ENCODE results near the gene GCN1. TPM values are rescaled to one million over a fixed set of nuclear protein-coding genes. Genes with fewer than 3 reads are reported as not detected.
"Not testable (repeated sequence)": the region's sequence is repeated elsewhere in the genome, so short reads cannot be mapped to it uniquely, and the experiment has no call there.

Gene GCN1
- total and polyA plus RNA-seq, 2 experiments from 2014 or later = 27.0 to 76.0 TPM

DNA sequence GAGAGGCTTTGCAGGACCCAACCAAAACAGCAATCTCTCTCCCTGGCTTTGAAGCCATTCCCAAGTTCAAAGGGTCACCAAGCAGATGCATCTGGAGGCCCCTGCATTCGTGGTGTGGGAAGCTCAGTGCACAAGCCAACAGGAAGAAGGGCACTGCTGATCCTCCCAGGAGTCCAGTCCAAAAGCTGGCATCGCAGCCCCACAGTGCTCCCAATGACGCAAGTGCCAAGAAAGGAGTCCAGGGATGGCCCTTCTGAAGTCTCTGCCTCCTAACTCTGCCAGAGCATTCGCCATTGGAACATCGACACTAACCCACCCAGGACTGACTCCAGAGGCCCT lies 45.9 kb upstream of the GCN1 start:
- Histone ChIP-seq H3K27me3 (no peaks in the 10 kb centered on the region), H3K36me3 (no peaks in the 10 kb centered on the region), H3K4me3 (no peak overlapping the region), H3K4me1 (ENCODE audit: low read depth) (peaks cover 45% of the 10 kb centered on the region), H3K9me3 (ENCODE audit: low read depth) (no peaks in the 10 kb centered on the region), H3K27ac (peak overlapping the region; percentile 5)
- no peak for DNase-seq (ENCODE audit: low read depth in 1 of 2, low spot score in 1 of 2)
- TF ChIP-seq, protein P1, sequence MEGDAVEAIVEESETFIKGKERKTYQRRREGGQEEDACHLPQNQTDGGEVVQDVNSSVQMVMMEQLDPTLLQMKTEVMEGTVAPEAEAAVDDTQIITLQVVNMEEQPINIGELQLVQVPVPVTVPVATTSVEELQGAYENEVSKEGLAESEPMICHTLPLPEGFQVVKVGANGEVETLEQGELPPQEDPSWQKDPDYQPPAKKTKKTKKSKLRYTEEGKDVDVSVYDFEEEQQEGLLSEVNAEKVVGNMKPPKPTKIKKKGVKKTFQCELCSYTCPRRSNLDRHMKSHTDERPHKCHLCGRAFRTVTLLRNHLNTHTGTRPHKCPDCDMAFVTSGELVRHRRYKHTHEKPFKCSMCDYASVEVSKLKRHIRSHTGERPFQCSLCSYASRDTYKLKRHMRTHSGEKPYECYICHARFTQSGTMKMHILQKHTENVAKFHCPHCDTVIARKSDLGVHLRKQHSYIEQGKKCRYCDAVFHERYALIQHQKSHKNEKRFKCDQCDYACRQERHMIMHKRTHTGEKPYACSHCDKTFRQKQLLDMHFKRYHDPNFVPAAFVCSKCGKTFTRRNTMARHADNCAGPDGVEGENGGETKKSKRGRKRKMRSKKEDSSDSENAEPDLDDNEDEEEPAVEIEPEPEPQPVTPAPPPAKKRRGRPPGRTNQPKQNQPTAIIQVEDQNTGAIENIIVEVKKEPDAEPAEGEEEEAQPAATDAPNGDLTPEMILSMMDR (IDR thresholded peaks at IDR 0.05; ENCODE audit: low read depth, low read length) = no peak

DNA sequence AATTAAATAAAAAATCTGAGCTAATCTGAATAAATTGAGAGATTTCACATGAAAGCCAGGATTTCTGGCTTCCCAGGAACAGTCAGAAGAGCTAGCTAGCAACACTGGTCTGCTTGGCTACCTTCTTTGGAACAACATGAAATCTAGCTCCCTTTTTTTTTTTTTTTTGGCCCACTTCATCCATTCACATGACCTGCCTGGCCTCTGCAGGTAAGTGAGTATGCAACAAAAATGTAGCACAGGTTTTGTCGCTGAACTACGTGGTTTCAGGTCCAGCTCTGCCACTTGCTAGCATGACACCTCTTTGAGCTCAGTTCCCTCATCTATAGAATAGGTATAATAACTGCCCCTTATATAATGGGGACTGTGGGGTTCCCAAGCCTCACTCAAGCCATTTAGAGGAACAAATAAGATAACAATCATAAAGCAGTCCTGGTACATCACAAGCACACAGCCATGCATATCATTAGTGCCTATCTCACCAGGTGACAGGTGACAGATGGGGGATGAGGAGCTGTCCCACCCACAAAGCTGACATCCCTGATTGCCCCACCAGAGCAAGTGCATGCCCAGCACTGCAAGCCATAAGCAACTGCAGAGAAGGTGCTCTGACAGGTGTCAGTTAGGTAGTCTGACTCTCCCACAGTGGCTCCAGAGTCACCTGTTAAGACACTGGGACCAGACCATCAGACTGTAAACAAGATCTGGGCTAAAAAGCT lies 45.4 kb upstream of the GCN1 start:
- no peaks in the 10 kb centered on the region for H3K27me3 ChIP-seq
- H3K4me1 ChIP-seq (ENCODE audit: low read depth) = peaks cover 49% of the 10 kb centered on the region
- no peak for DNase-seq (ENCODE audit: low read depth in 1 of 2, low spot score in 1 of 2)
- H3K9me3 ChIP-seq (ENCODE audit: low read depth) = no peaks in the 10 kb centered on the region
- no peak overlapping the region for H3K4me3 ChIP-seq
- H3K27ac ChIP-seq = peak overlapping the region; percentile 5
- TF ChIP-seq, protein P1 (IDR thresholded peaks at IDR 0.05; ENCODE audit: low read depth, low read length) = no peak
- no peaks in the 10 kb centered on the region for H3K36me3 ChIP-seq

DNA sequence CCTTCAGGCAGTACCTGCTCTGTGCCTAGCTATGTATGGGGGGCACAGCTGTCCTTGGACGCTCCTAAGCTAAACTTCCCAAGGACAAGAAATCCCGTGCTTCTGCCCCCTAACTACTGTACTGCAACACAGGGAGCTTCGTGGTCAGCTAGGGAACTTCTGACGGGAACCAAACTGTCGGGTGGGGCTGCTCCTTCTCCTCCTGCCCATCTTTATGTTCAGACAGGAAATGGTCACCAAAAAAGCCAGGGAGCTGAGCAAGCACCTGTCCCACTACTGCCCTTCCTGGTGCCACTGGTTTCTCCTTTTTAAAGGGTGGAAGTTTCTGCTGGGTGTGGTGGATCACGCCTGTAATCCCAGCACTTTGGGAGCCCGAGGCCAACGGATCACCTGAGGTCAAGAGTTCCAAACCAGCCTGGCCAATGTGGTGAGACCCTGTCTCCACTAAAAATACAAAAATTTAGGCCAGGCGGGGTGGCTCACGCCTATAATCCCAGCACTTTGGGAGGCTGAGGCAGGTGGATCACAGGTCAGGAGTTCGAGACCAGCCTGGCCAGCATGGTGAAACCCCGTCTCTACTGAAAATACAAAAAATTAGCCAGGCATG lies 44.4 kb upstream of the GCN1 start:
- H3K27me3 ChIP-seq = no peaks in the 10 kb centered on the region
- no peaks in the 10 kb centered on the region for H3K36me3 ChIP-seq
- DNase-seq (ENCODE audit: low read depth in 1 of 2, low spot score in 1 of 2) = no peak
- no peaks in the 10 kb centered on the region for H3K9me3 ChIP-seq (ENCODE audit: low read depth)
- no peak overlapping the region for H3K4me3 ChIP-seq
- H3K27ac ChIP-seq = no peak overlapping the region
- H3K4me1 ChIP-seq (ENCODE audit: low read depth) = peaks cover 55% of the 10 kb centered on the region
- TF ChIP-seq, protein P1 (IDR thresholded peaks at IDR 0.05; ENCODE audit: low read depth, low read length) = no peak

DNA sequence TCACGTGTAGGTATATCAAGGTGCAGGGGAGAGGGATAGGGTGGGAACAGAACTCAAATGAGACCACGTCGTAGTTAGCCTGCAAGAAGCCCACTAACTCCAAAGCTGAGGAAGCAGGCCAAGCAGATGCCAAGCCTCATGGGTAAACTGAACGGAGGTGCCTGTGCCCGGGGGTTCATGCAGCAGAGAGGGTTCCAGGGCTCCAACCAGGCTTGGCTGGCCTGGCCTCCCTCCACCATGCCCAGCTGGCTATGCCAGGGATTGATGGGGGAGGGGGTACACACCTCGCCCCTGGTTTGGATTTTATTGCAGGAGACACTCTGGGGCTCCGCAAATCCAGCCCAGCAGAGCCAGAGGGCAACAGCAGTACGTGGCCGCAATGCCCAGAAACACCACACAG lies 43.7 kb upstream of the GCN1 start:
- Histone ChIP-seq H3K27ac (no peak overlapping the region), H3K27me3 (no peaks in the 10 kb centered on the region), H3K9me3 (ENCODE audit: low read depth) (no peaks in the 10 kb centered on the region), H3K4me3 (no peak overlapping the region), H3K4me1 (ENCODE audit: low read depth) (peaks cover 62% of the 10 kb centered on the region), H3K36me3 (no peaks in the 10 kb centered on the region)
- TF ChIP-seq, protein P1 (IDR thresholded peaks at IDR 0.05; ENCODE audit: low read depth, low read length) = no peak
- no peak for DNase-seq (ENCODE audit: low read depth in 1 of 2, low spot score in 1 of 2)

DNA sequence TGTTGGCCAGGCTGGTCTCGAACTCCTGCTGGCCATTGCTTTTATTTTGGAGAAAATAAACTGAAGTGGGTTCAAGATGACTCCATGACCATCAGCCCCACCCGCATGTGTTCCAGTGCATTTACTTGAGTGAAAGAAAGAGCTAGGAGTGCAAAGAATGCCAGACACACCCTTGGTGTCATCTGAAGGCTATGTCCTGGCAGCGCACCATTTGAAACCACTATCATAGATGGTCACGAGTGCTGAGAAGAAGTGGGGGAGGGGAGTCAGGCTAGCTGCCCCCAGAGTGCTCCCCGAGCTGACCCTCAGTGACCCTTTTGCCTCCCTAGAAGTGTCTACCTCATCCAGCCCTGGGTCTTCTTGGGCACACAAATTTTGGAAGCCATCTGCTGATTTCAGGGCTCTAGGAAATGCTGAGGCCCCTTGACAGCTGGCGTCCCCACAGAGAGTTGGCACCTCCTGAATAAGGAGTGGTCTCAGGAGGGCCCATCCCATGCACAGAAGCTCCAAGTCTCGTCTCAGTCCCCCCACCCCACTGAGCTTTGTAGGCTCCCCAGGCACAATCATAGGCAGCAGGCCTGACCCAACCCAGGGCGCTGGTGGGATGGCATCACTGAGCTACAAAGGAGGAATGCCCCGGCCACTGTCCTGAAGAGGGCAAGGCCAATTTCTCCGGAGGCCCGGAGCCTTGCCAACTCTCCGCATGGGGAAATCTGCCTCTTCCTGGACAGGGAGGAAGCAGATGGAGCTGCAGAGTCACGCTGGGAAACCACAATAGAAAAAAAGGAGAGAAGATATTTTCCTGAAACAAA lies 43.1 kb upstream of the GCN1 start:
- Histone ChIP-seq H3K4me1 (ENCODE audit: low read depth) (peaks cover 64% of the 10 kb centered on the region), H3K9me3 (ENCODE audit: low read depth) (no peaks in the 10 kb centered on the region), H3K36me3 (no peaks in the 10 kb centered on the region), H3K4me3 (no peak overlapping the region), H3K27ac (no peak overlapping the region), H3K27me3 (no peaks in the 10 kb centered on the region)
- TF ChIP-seq, protein P1 (IDR thresholded peaks at IDR 0.05; ENCODE audit: low read depth, low read length) = no peak
- DNase-seq (ENCODE audit: low read depth in 1 of 2, low spot score in 1 of 2) = peak in 1 of 2 donors; percentile 89

DNA sequence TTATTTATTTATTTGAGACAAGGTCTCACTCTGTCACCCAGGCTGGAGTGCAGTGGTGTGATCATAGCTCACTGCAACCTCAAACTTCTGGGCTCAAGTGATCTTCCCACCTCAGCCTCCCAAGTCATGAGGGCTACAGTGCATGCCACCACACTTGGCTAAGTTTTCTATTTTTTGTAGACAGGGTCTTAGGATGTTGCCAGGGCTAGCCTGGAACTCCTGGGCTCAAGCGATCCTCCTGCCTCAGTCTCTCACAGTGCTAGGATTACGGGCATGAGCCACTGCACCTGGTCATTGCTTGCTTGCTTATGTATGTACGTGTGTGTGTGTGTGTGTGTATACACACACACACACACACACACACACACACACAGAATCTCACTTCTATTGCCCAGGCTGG lies 42.3 kb upstream of the GCN1 start:
- not testable (repeated sequence) for H3K36me3 ChIP-seq; H3K27ac ChIP-seq; DNase-seq (ENCODE audit: low read depth in 1 of 2, low spot score in 1 of 2); H3K9me3 ChIP-seq (ENCODE audit: low read depth); H3K27me3 ChIP-seq; H3K4me3 ChIP-seq
- peaks cover 64% of the 10 kb centered on the region for H3K4me1 ChIP-seq (ENCODE audit: low read depth)

Data from cardiac muscle cell (in vitro differentiated cells and primary cell).